ENCODE measurements around the gene PNPLA5. TPM values are rescaled to one million over a fixed set of nuclear protein-coding genes. Genes with fewer than 3 reads are reported as not detected.

The PNPLA5 gene
- polyA plus RNA-seq, 2 of the 4 experiments (the other 2 are of a cell fraction) = not detected

- no peaks in the 10 kb centered on the region for H3K4me1 ChIP-seq
- FAIRE-seq = no peak
- ChIA-PET CTCF (interaction anchor here (0.6 to 5.0 kb wide), 4 partner anchors 10 to 447 kb away, joined by 3 to 18 read pairs (median 3); no protein-coding TSS in a partner anchor), POLR2A (no interaction called here)
- no peaks in the 10 kb centered on the region for H3K9me3 ChIP-seq
- no peak overlapping the region for H3K4me2 ChIP-seq
- no peak overlapping the region for H3K4me3 ChIP-seq
- ATAC-seq = no peak; a peak in 1 of 6 replicates
- no peak for DNase-seq (ENCODE audit: low read depth in 1 of 2, low spot score in 1 of 2)
- 71% methylated on average over 12 of the region's 18 CpGs for WGBS (ENCODE audit: missing lambda C conversion rate)
- no peak for TF ChIP-seq RNF2 (IDR thresholded peaks at IDR 0.05; ENCODE audit: borderline replicate concordance, low read depth)
- no peak for TF ChIP-seq NR3C1 (IDR thresholded peaks at IDR 0.05)
- TF ChIP-seq HMGXB4 (CRISPR knock-in tag; IDR thresholded peaks at IDR 0.05; ENCODE audit: borderline replicate concordance) = no peak
- TF ChIP-seq TP53 (CRISPR knock-in tag; IDR thresholded peaks at IDR 0.05) = no peak
- no peak for TF ChIP-seq ZC3H11A (IDR thresholded peaks at IDR 0.05)
- TF ChIP-seq RAD21 (conservative IDR thresholded peaks at IDR 0.05 in 1 of 2, IDR thresholded peaks at IDR 0.05 in 1 of 2) = no peak
- TF ChIP-seq EP300 (IDR thresholded peaks at IDR 0.05) = no peak
- TF ChIP-seq PHF8 (IDR thresholded peaks at IDR 0.05; ENCODE audit: borderline replicate concordance, low read depth) = no peak
- no peak for TF ChIP-seq HOXA7 (CRISPR knock-in tag; IDR thresholded peaks at IDR 0.05)
- TF ChIP-seq HES2 (IDR thresholded peaks at IDR 0.05) = no peak
- TF ChIP-seq CBX8 (IDR thresholded peaks at IDR 0.05) = no peak
- TF ChIP-seq FOSL2 (IDR thresholded peaks at IDR 0.05) = no peak
- no peak for TF ChIP-seq FOSL2 (CRISPR knock-in tag; IDR thresholded peaks at IDR 0.05)
- TF ChIP-seq ATOH8 (CRISPR knock-in tag; IDR thresholded peaks at IDR 0.05; ENCODE audit: low read depth) = no peak
- TF ChIP-seq HEYL (CRISPR knock-in tag; IDR thresholded peaks at IDR 0.05) = no peak
- TF ChIP-seq ELK1 (IDR thresholded peaks at IDR 0.05; ENCODE audit: low read depth, low read length) = no peak
- TF ChIP-seq BCL3 (IDR thresholded peaks at IDR 0.05) = no peak
- TF ChIP-seq REST (IDR thresholded peaks at IDR 0.05) = no peak
- TF ChIP-seq RCOR1 (IDR thresholded peaks at IDR 0.05; ENCODE audit: low read depth, low read length) = no peak
- no peak for TF ChIP-seq HOXB5 (CRISPR knock-in tag; IDR thresholded peaks at IDR 0.05)
- no peak for TF ChIP-seq SREBF2 (IDR thresholded peaks at IDR 0.05)
- H3K27ac ChIP-seq = no peak overlapping the region
Observed at GRCh38 chr22:43832393-43833265, 59.2 kb downstream of the PNPLA5 start.

Measured in A549 (cell line).